Neural crest cell (in vitro differentiated cells): ENCODE data around the gene EDIL3. TPM values are rescaled to one million over a fixed set of nuclear protein-coding genes. Genes with fewer than 3 reads are reported as not detected.

Experiments
- DNase-seq: peaks from one replicate; pipeline ENCODE4 v3.0.0; 2021; ENCODE audit warnings: low read depth, mixed read lengths, low spot score
- H3K27ac Mint-ChIP-seq: one replicate; pipeline ENCODE4 v1.8.0; 2021; ENCODE audit warnings: mild to moderate bottlenecking, mixed read lengths; ENCODE audit not compliant: unreplicated experiment
- H3K27me3 Mint-ChIP-seq: 2 replicates; pipeline ENCODE4 v1.8.0; 2021; ENCODE audit warnings: low read depth, mild to moderate bottlenecking, mixed read lengths
- H3K36me3 Mint-ChIP-seq: 2 replicates; pipeline ENCODE4 v1.8.0; 2021; ENCODE audit warnings: low read depth, mild to moderate bottlenecking, mixed read lengths
- H3K4me1 Mint-ChIP-seq: 2 replicates; pipeline ENCODE4 v1.8.0; 2021; ENCODE audit warnings: mixed read lengths
- H3K4me3 Mint-ChIP-seq: one replicate; pipeline ENCODE4 v1.8.0; 2021; ENCODE audit warnings: mild to moderate bottlenecking, mixed read lengths
- H3K9me3 Mint-ChIP-seq: 2 replicates; pipeline ENCODE4 v1.8.0; 2021; ENCODE audit warnings: mixed read lengths
- total RNA-seq: library from RNA; stranded (reverse); gene quantifications from 2 replicates; pipeline ENCODE4 v1.2.1, GENCODE V29; 2021
- TF ChIP-seq, protein P1 (sequence below): fragments of 200-600 bp; sonication (generic); conservative IDR thresholded peaks from 2 replicates; pipeline ENCODE4 v1.5.0; 2021; ENCODE audit warnings: antibody characterized with exemption, mild to moderate bottlenecking

Gene EDIL3
- total RNA-seq, 1 donor from 2014 or later, result 1.2 TPM

DNA sequence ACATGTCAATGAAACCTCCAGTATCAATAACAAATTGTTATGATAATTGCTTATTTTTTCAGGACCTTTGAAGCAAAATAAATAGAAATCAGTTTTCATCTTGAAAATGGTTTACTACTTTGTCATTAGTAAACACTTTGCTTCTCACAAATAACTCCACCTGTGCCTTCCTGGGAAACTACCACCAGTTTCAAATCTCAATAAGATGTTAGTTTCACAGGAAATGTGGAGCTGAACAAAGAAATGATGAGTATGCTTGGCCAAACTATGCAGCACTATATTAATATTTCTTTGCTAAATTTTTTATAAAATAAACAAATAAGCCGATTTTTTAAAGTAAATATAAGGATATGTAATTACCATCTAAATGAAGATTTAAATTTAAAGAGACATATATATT lies 442.5 kb downstream of the EDIL3 start:
- H3K4me1 Mint-ChIP-seq, result peaks cover 8% of the 10 kb centered on the region
- no peak overlapping the region for H3K27ac Mint-ChIP-seq
- H3K27me3 Mint-ChIP-seq, result no peaks in the 10 kb centered on the region
- TF ChIP-seq, protein P1, sequence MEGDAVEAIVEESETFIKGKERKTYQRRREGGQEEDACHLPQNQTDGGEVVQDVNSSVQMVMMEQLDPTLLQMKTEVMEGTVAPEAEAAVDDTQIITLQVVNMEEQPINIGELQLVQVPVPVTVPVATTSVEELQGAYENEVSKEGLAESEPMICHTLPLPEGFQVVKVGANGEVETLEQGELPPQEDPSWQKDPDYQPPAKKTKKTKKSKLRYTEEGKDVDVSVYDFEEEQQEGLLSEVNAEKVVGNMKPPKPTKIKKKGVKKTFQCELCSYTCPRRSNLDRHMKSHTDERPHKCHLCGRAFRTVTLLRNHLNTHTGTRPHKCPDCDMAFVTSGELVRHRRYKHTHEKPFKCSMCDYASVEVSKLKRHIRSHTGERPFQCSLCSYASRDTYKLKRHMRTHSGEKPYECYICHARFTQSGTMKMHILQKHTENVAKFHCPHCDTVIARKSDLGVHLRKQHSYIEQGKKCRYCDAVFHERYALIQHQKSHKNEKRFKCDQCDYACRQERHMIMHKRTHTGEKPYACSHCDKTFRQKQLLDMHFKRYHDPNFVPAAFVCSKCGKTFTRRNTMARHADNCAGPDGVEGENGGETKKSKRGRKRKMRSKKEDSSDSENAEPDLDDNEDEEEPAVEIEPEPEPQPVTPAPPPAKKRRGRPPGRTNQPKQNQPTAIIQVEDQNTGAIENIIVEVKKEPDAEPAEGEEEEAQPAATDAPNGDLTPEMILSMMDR, result no peak
- no peak overlapping the region for H3K4me3 Mint-ChIP-seq
- no peaks in the 10 kb centered on the region for H3K36me3 Mint-ChIP-seq
- peaks cover 2% of the 10 kb centered on the region for H3K9me3 Mint-ChIP-seq
- no peak for DNase-seq

DNA sequence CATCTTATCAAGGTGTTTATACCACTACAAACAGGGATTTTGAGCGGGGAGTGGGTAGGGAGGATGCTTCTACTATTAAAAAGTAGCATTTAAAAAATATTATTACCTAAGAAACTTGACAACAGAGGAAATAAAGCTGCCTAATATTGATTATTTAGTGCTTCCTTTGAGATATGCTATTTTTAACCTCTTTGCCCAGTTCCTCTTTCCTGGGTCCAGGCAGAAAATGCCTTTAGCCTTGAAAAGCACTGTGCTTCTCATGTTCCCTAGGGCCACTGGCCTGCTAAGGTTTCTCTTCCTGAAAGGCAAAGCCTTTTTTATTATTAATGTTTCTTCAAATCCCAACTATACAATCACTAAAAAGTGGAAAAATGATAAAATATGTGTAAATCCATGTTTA lies 446.8 kb downstream of the EDIL3 start:
- no peak overlapping the region for H3K27ac Mint-ChIP-seq
- H3K9me3 Mint-ChIP-seq, result peaks cover 7% of the 10 kb centered on the region
- H3K36me3 Mint-ChIP-seq, result no peaks in the 10 kb centered on the region
- H3K4me3 Mint-ChIP-seq, result no peak overlapping the region
- no peak for DNase-seq
- TF ChIP-seq, protein P1, result no peak
- no peaks in the 10 kb centered on the region for H3K4me1 Mint-ChIP-seq
- H3K27me3 Mint-ChIP-seq, result no peaks in the 10 kb centered on the region

DNA sequence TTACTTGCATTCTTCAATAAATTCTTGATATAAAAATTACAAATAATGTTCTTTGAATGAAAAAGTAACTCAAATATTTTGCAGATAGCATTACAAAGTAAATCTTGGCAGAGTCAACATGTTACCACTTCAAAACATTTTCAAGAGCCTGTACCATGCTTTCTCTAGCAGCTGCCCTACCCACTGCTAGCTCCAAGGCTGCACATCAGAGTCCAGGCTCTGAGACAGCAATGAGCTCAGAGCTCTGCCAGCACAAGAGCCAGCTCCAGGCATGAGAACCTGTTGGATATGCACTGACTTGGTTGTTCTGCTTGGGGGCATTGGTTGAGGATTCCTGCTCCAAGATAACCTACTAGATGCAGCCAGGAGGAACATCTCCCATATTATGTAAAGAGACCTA lies 452.7 kb downstream of the EDIL3 start:
- TF ChIP-seq, protein P1, result no peak
- H3K27me3 Mint-ChIP-seq, result no peaks in the 10 kb centered on the region
- peaks cover 13% of the 10 kb centered on the region for H3K9me3 Mint-ChIP-seq
- no peak for DNase-seq
- H3K4me1 Mint-ChIP-seq, result no peaks in the 10 kb centered on the region
- no peak overlapping the region for H3K27ac Mint-ChIP-seq
- no peak overlapping the region for H3K4me3 Mint-ChIP-seq
- no peaks in the 10 kb centered on the region for H3K36me3 Mint-ChIP-seq

DNA sequence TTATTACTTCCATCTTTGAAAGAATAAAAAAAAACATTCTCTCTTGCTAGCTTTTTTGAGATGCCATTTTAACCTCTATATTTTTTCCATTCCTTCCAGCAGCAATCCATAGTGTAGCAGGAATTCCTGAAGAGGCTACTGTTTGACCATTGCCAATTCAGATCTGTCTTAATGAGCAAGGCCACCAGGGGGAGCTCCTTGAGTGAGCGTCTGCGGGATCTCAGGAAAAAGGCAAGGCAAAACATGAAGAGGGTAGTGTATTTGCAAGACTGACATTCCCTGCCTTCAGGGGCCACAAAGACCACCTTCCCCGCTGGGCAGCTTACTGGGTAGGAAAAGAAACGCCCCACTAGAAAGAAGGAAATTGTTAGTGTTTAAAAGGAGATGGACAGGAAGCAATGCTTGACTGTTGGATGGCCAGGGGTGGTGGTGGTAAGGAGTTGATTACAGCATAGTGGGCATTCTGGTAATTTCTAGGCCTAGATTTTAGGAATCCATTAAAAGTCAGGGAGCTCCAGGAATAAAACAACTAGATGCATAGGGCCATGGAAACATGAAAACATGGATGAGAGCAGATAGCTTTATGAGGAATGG lies 457.4 kb downstream of the EDIL3 start:
- no peak overlapping the region for H3K4me3 Mint-ChIP-seq
- no peaks in the 10 kb centered on the region for H3K36me3 Mint-ChIP-seq
- H3K9me3 Mint-ChIP-seq, result peaks cover 3% of the 10 kb centered on the region
- peak; percentile 85 for DNase-seq
- peaks cover 10% of the 10 kb centered on the region for H3K4me1 Mint-ChIP-seq
- TF ChIP-seq, protein P1, result peak; percentile 87
- H3K27ac Mint-ChIP-seq, result no peak overlapping the region
- no peaks in the 10 kb centered on the region for H3K27me3 Mint-ChIP-seq

DNA sequence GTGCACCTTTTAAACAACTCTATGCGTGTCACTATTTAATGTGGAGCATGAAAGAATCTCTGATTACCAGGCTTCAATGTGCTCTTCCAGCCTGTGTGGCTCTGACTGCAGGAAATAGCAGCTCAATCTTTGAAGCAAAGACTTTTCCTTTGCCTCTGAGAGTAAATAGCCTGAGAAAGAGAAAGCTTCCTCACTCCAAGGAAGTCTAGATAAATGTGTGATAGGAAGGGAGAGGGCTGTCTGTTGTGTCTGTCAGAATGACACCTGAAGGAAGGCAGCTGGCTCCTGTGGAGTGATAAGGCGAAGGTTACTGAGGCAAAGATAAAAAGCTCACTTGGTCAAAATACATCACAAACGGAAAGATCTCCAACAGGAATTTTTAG lies 458.7 kb downstream of the EDIL3 start:
- H3K27me3 Mint-ChIP-seq, result no peaks in the 10 kb centered on the region
- H3K27ac Mint-ChIP-seq, result no peak overlapping the region
- peaks cover 3% of the 10 kb centered on the region for H3K9me3 Mint-ChIP-seq
- no peak overlapping the region for H3K4me3 Mint-ChIP-seq
- H3K36me3 Mint-ChIP-seq, result no peaks in the 10 kb centered on the region
- DNase-seq, result no peak
- TF ChIP-seq, protein P1, result no peak
- peaks cover 10% of the 10 kb centered on the region for H3K4me1 Mint-ChIP-seq
